A549 (cell line): ENCODE data around the gene OAS1. TPM values are rescaled to one million over a fixed set of nuclear protein-coding genes. Genes with fewer than 3 reads are reported as not detected.

Source experiments
- ATAC-seq, 2 experiments: fragments of 200-7000 bp in 1 of 2; fragments of >200 bp in 1 of 2; cut with Nextera tagmentation in 1 of 2; cut with Tn5 transposase in 1 of 2; 3 replicates each; pipeline versions ENCODE4 v1.8.0 to v1.9.1; 2018 to 2020; ENCODE audit warnings: mild to moderate bottlenecking in 1 of 2, moderate library complexity in 1 of 2
- CTCF ChIA-PET: fragments of 300-600 bp; sonication (Branson Sonifier 250); formaldehyde crosslinking; extraction: SDS; loops from one replicate; lab custom pipeline; 2021; ENCODE audit warnings: antibody characterized with exemption, inconsistent platforms; lab: Yijun Ruan, JAX
- POLR2A ChIA-PET: fragments of 350-600 bp; formaldehyde crosslinking; extraction: SDS; loops from one replicate; lab custom pipeline; 2021; ENCODE audit warnings: antibody characterized with exemption, inconsistent platforms; lab: Yijun Ruan, JAX
- DNase-seq, 2 experiments: peaks; one replicate each; pipeline versions ENCODE4 v3.0.0 to v3.0.0-alpha.2; 2011 to 2016; ENCODE audit warnings: low read depth in 1 of 2, low spot score in 1 of 2
- FAIRE-seq: peaks from 2 replicates; lab custom pipeline; 2011; peaks lifted over from hg19 to GRCh38; lab: Jason Lieb, UNC
- H3K27ac ChIP-seq, 2 experiments: fragments of >200 bp; sonication (Bioruptor Twin); formaldehyde crosslinking; 3 replicates each; pipeline ENCODE4 v1.5.1; 2016 to 2017
- H3K4me1 ChIP-seq: fragments of >200 bp; sonication (Bioruptor Twin); formaldehyde crosslinking; 3 replicates; pipeline ENCODE4 v1.6.1; 2016
- H3K4me2 ChIP-seq: fragments of >200 bp; sonication (Bioruptor Twin); formaldehyde crosslinking; 3 replicates; pipeline ENCODE4 v1.6.1; 2016
- H3K4me3 ChIP-seq: fragments of >200 bp; sonication (Bioruptor Twin); formaldehyde crosslinking; 3 replicates; pipeline ENCODE4 v1.5.1; 2016
- H3K9me3 ChIP-seq: fragments of >200 bp; sonication (Bioruptor Twin); formaldehyde crosslinking; 3 replicates; pipeline ENCODE4 v1.6.1; 2016
- CEBPB ChIP-seq, 2 experiments: fragments of >200 bp in 1 of 2; sonication (Bioruptor Twin) in 1 of 2; formaldehyde crosslinking in 1 of 2; IDR thresholded peaks; 2 replicates each; pipeline ENCODE4 v1.6.1; 2012 to 2016
- CHD2 ChIP-seq: fragments of 150-350 bp; IDR thresholded peaks from 2 replicates; pipeline ENCODE4 v1.6.1; 2014; ENCODE audit warnings: low read length; ENCODE audit not compliant: partially characterized antibody
- EHF ChIP-seq: fragments of 250-450 bp; sonication (Bioruptor Pico); IDR thresholded peaks from 2 replicates; pipeline ENCODE4 v1.5.0; 2020; ENCODE audit warnings: mild to moderate bottlenecking
- EP300 ChIP-seq, 2 experiments: fragments of >200 bp; sonication (Bioruptor Twin); formaldehyde crosslinking; IDR thresholded peaks; 2 replicates in 1 of 2; 3 replicates in 1 of 2; pipeline ENCODE4 v1.6.1; 2016 to 2017
- ESRRA ChIP-seq: fragments of 150-350 bp; IDR thresholded peaks from 2 replicates; pipeline ENCODE4 v1.6.1; 2014; ENCODE audit warnings: mild to moderate bottlenecking, low read length, borderline replicate concordance
- FOSL2 ChIP-seq, 2 experiments: fragments of 450-650 bp in 1 of 2; fragments of >200 bp in 1 of 2; sonication (Bioruptor Twin) in 1 of 2; formaldehyde crosslinking; IDR thresholded peaks; 2 replicates each; pipeline versions ENCODE4 v1.5.0 to v1.6.1; 2016 to 2020; ENCODE audit warnings: mild to moderate bottlenecking in 1 of 2, moderate library complexity in 1 of 2
- FOXS1 ChIP-seq: fragments of 250-450 bp; sonication (Bioruptor Pico); IDR thresholded peaks from 2 replicates; pipeline ENCODE4 v1.5.0; 2020; ENCODE audit warnings: mild to moderate bottlenecking, moderate library complexity
- GATA3 ChIP-seq: IDR thresholded peaks from 2 replicates; pipeline ENCODE4 v1.6.1; 2012; ENCODE audit warnings: borderline replicate concordance
- KDM1A ChIP-seq: fragments of 200-600 bp; sonication (generic); IDR thresholded peaks from 2 replicates; pipeline ENCODE4 v1.6.1; 2016; ENCODE audit warnings: low read depth, mild to moderate bottlenecking
- PHF8 ChIP-seq: fragments of 200-600 bp; sonication (generic); IDR thresholded peaks from 2 replicates; pipeline ENCODE4 v1.6.1; 2016; ENCODE audit warnings: low read depth, mild to moderate bottlenecking, antibody characterized with exemption, moderate library complexity, borderline replicate concordance
- RAD21 ChIP-seq, 2 experiments: fragments of >200 bp in 1 of 2; sonication (Bioruptor Twin) in 1 of 2; formaldehyde crosslinking in 1 of 2; IDR thresholded peaks in 1 of 2; conservative IDR thresholded peaks in 1 of 2; 2 replicates in 1 of 2; 3 replicates in 1 of 2; pipeline ENCODE4 v1.6.1; 2012 to 2018; ENCODE audit warnings: inconsistent platforms in 1 of 2
- RNF2 ChIP-seq: fragments of 200-600 bp; sonication (generic); IDR thresholded peaks from 2 replicates; pipeline ENCODE4 v1.6.1; 2016; ENCODE audit warnings: low read depth, mild to moderate bottlenecking, antibody characterized with exemption, moderate library complexity, borderline replicate concordance
- SMC3 ChIP-seq: fragments of >200 bp; sonication (Bioruptor Twin); formaldehyde crosslinking; IDR thresholded peaks from 3 replicates; pipeline ENCODE4 v1.6.1; 2018; ENCODE audit warnings: inconsistent platforms
- TFCP2L1 ChIP-seq: fragments of 250-450 bp; sonication (Bioruptor Pico); IDR thresholded peaks from 2 replicates; pipeline ENCODE4 v1.5.0; 2021; ENCODE audit warnings: mild to moderate bottlenecking
- TP53 ChIP-seq: fragments of 250-450 bp; sonication (Bioruptor Pico); IDR thresholded peaks from 2 replicates; pipeline ENCODE4 v1.5.0; 2021; ENCODE audit warnings: mild to moderate bottlenecking, moderate library complexity
- ZFP36 ChIP-seq: fragments of 450-650 bp; IDR thresholded peaks from 2 replicates; pipeline ENCODE4 v1.6.1; 2014; ENCODE audit warnings: borderline replicate concordance; ENCODE audit not compliant: partially characterized antibody
- WGBS: methylation state at CpG from one replicate; pipeline ENCODE4 v1.1.6; 2017; ENCODE audit errors: missing lambda C conversion rate; 5-methylcytosine and 5-hydroxymethylcytosine counted together
- polyA plus RNA-seq, 4 experiments: library from polyadenylated mRNA; depleted of rRNA in 3 of 4; stranded (reverse); fragments of >200 nt; fragmentation: RNase III in 1 of 4; extraction: RNeasy Plus Mini Kit Qiagen cat#74134 plus additional on column Dnase treatment in 1 of 4; gene quantifications; 2 replicates in 3 of 4; 3 replicates in 1 of 4; pipeline ENCODE4 v1.2.3, GENCODE V29; 2011 to 2017
- TF ChIP-seq, protein P1 (sequence below): IDR thresholded peaks from 2 replicates; pipeline ENCODE4 v1.6.1; 2012
- TF ChIP-seq, protein P2 (sequence below): IDR thresholded peaks from 2 replicates; pipeline ENCODE4 v1.6.1; 2012
- TF ChIP-seq, protein P3 (sequence below): fragments of >200 bp; sonication (Bioruptor Twin); formaldehyde crosslinking; IDR thresholded peaks from 2 replicates; pipeline ENCODE4 v1.6.1; 2016
- TF ChIP-seq, protein P4 (sequence below): fragments of 250-450 bp; sonication (Bioruptor Pico); IDR thresholded peaks from 2 replicates; pipeline ENCODE4 v1.5.0; 2021; ENCODE audit warnings: mild to moderate bottlenecking, moderate library complexity, borderline replicate concordance
- TF ChIP-seq, protein P5 (sequence below): fragments of 450-650 bp; IDR thresholded peaks from 2 replicates; pipeline ENCODE4 v1.6.1; 2014; ENCODE audit warnings: antibody characterized with exemption
- TF ChIP-seq, protein P6 (sequence below): fragments of 200-600 bp; sonication (generic); IDR thresholded peaks from 2 replicates; pipeline ENCODE4 v1.6.1; 2016; ENCODE audit warnings: antibody characterized with exemption, mild to moderate bottlenecking, moderate library complexity

The OAS1 gene
- polyA plus RNA-seq, 2 of the 4 experiments (the other 2 are of a cell fraction), result 52.8 to 63.6 TPM

DNA sequence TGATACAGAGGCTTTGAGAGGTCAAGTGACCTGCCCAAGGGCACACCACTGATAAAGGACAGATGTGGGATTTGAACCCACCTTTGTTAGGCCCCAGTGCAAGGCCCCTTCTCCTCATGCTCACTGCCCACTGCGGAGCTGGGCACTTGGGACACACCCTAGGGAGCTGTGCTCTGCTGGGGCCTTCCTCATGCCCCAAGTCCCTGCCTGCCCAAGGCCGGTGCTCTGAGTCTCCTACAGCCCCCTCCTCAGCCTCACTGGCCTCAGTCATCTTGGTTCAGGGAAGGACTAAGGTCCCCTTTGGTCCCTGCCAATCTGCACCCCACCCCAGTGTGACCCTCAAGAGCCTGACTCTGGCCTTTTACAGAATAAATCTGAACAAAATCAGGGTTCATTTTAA lies 23.6 kb downstream of the OAS1 start:
- POLR2A ChIA-PET, result no interaction called here
- DNase-seq, result no peak
- TF ChIP-seq CHD2 (no peak), EHF (no peak), ZFP36 (no peak), FOXS1 (no peak), KDM1A (no peak), FOSL2 (IDR thresholded peaks at IDR 0.05) (no peak), FOSL2 (CRISPR knock-in tag; IDR thresholded peaks at IDR 0.05) (no peak), SMC3 (no peak), TP53 (CRISPR knock-in tag) (no peak), RNF2 (no peak), CEBPB (IDR thresholded peaks at IDR 0.05) (no peak), RAD21 (conservative IDR thresholded peaks at IDR 0.05 in 1 of 2, IDR thresholded peaks at IDR 0.05 in 1 of 2) (no peak)
- TF ChIP-seq, protein P1, sequence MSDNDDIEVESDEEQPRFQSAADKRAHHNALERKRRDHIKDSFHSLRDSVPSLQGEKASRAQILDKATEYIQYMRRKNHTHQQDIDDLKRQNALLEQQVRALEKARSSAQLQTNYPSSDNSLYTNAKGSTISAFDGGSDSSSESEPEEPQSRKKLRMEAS, result no peak
- TF ChIP-seq, protein P2, sequence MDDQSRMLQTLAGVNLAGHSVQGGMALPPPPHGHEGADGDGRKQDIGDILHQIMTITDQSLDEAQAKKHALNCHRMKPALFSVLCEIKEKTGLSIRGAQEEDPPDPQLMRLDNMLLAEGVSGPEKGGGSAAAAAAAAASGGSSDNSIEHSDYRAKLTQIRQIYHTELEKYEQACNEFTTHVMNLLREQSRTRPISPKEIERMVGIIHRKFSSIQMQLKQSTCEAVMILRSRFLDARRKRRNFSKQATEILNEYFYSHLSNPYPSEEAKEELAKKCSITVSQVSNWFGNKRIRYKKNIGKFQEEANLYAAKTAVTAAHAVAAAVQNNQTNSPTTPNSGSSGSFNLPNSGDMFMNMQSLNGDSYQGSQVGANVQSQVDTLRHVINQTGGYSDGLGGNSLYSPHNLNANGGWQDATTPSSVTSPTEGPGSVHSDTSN, result no peak
- TF ChIP-seq, all 56 proteins: peak for 0
- Histone ChIP-seq H3K4me1 (peaks cover 21% of the 10 kb centered on the region), H3K4me3 (no peak overlapping the region), H3K4me2 (no peak overlapping the region), H3K9me3 (no peaks in the 10 kb centered on the region; the same call in 2 of the 3 replicates), H3K27ac (no peak overlapping the region)
- WGBS, result 94% methylated on average over 2 of the region's 2 CpGs
- ATAC-seq (no peak), FAIRE-seq (no peak)
- CTCF ChIA-PET, result no interaction called here

DNA sequence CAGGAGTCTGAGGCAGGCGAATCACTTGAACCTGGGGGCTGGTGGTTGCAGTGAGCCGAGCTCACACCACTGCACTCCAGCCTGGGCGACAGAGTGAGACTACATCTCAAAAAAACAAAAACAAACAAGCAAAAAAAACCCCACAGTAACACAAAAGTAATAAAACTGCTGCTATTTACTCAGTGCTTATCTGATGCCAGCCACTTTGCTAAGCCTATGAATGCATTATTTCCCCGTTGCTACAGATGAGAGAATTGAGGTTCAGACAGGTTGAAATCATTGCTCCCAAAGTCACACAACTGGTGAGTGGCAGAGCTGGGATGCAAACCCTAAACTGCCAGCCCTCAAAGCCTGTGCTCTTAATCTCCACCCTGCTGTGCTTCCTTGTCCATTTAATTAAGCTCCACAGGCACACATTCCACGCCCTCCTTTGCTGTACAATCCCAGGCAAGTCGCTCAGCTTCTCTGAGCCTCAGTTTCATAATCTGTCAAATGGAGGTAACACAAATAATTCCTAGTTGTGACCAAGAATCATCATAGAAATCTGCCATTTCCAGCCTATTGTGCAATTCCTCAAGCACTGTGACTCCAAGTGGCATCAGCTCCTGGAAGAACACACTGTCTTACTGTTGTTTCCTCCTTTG lies 25.8 kb downstream of the OAS1 start:
- no peak for DNase-seq
- H3K27ac ChIP-seq, result peak overlapping the region; percentile 18 to 37; a peak in 4 of 6 replicates
- peak; percentile 74 for TF ChIP-seq GATA3
- TF ChIP-seq, protein P3, sequence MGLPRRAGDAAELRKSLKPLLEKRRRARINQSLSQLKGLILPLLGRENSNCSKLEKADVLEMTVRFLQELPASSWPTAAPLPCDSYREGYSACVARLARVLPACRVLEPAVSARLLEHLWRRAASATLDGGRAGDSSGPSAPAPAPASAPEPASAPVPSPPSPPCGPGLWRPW, result no peak
- TF ChIP-seq CEBPB (IDR thresholded peaks at IDR 0.05), result peak; percentile 57 to 72; a peak in 3 of 4 replicates
- 0 out of 2 replicates have a peak, but pooled peaks have one; percentile 43 for TF ChIP-seq KDM1A
- no peak for TF ChIP-seq PHF8
- no peak for TF ChIP-seq FOSL2 (IDR thresholded peaks at IDR 0.05)
- TF ChIP-seq FOSL2 (CRISPR knock-in tag; IDR thresholded peaks at IDR 0.05), result no peak
- 41% methylated on average over 6 of the region's 6 CpGs for WGBS
- no peaks in the 10 kb centered on the region for H3K9me3 ChIP-seq
- peak overlapping the region; percentile 54 for H3K4me2 ChIP-seq
- peak in 1 of 2 experiments; percentile 37; a peak in 3 of 6 replicates for ATAC-seq
- POLR2A ChIA-PET, result no interaction called here
- CTCF ChIA-PET, result interaction anchor here (0.8 to 1.3 kb wide), 2 partner anchors 11 to 16 kb away, joined by 3 to 4 read pairs; no protein-coding TSS in a partner anchor
- no peak overlapping the region for H3K4me3 ChIP-seq
- no peak for FAIRE-seq
- H3K4me1 ChIP-seq, result peaks cover 16% of the 10 kb centered on the region

DNA sequence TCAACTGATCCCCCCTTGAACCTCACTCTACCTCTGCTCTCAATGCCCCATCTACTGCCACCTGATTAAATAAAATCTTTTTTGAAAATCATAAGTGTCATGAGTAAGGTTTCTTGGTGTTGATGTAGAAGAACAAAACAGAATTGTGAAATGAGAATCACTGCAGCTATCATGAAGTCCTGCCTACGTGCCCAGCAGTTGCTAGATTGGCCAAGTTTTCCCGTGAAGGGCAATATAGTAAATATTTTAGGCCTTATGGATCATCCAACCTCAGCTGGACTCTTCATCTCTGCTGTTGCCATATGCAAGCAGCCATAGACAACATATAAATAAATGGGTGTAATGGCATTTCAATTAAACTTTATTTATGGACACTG lies 26.4 kb downstream of the OAS1 start:
- H3K9me3 ChIP-seq, result no peaks in the 10 kb centered on the region
- ChIA-PET POLR2A (no interaction called here), CTCF (interaction anchor here (0.8 to 1.3 kb wide), 2 partner anchors 10 to 16 kb away, joined by 3 to 4 read pairs; no protein-coding TSS in a partner anchor)
- WGBS, result 88% methylated on average over 2 of the region's 2 CpGs
- FAIRE-seq, result no peak
- peak overlapping the region in 1 of 2 experiments; percentile 37; a peak in 3 of 6 replicates for H3K27ac ChIP-seq
- no peak overlapping the region; the same call in 2 of the 3 replicates for H3K4me2 ChIP-seq
- ATAC-seq, result no peak
- H3K4me3 ChIP-seq, result no peak overlapping the region
- peaks cover 16% of the 10 kb centered on the region for H3K4me1 ChIP-seq
- no peak for DNase-seq
- TF ChIP-seq TFCP2L1 (CRISPR knock-in tag) (no peak), ESRRA (no peak), SMC3 (no peak), EP300 (IDR thresholded peaks at IDR 0.05) (no peak), FOSL2 (IDR thresholded peaks at IDR 0.05) (no peak), FOSL2 (CRISPR knock-in tag; IDR thresholded peaks at IDR 0.05) (no peak), PHF8 (no peak)
- TF ChIP-seq, protein P4, sequence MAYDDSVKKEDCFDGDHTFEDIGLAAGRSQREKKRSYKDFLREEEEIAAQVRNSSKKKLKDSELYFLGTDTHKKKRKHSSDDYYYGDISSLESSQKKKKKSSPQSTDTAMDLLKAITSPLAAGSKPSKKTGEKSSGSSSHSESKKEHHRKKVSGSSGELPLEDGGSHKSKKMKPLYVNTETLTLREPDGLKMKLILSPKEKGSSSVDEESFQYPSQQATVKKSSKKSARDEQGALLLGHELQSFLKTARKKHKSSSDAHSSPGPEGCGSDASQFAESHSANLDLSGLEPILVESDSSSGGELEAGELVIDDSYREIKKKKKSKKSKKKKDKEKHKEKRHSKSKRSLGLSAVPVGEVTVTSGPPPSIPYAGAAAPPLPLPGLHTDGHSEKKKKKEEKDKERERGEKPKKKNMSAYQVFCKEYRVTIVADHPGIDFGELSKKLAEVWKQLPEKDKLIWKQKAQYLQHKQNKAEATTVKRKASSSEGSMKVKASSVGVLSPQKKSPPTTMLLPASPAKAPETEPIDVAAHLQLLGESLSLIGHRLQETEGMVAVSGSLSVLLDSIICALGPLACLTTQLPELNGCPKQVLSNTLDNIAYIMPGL, result no peak
- TF ChIP-seq, protein P5, sequence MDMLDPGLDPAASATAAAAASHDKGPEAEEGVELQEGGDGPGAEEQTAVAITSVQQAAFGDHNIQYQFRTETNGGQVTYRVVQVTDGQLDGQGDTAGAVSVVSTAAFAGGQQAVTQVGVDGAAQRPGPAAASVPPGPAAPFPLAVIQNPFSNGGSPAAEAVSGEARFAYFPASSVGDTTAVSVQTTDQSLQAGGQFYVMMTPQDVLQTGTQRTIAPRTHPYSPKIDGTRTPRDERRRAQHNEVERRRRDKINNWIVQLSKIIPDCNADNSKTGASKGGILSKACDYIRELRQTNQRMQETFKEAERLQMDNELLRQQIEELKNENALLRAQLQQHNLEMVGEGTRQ, result no peak
- TF ChIP-seq, protein P6, sequence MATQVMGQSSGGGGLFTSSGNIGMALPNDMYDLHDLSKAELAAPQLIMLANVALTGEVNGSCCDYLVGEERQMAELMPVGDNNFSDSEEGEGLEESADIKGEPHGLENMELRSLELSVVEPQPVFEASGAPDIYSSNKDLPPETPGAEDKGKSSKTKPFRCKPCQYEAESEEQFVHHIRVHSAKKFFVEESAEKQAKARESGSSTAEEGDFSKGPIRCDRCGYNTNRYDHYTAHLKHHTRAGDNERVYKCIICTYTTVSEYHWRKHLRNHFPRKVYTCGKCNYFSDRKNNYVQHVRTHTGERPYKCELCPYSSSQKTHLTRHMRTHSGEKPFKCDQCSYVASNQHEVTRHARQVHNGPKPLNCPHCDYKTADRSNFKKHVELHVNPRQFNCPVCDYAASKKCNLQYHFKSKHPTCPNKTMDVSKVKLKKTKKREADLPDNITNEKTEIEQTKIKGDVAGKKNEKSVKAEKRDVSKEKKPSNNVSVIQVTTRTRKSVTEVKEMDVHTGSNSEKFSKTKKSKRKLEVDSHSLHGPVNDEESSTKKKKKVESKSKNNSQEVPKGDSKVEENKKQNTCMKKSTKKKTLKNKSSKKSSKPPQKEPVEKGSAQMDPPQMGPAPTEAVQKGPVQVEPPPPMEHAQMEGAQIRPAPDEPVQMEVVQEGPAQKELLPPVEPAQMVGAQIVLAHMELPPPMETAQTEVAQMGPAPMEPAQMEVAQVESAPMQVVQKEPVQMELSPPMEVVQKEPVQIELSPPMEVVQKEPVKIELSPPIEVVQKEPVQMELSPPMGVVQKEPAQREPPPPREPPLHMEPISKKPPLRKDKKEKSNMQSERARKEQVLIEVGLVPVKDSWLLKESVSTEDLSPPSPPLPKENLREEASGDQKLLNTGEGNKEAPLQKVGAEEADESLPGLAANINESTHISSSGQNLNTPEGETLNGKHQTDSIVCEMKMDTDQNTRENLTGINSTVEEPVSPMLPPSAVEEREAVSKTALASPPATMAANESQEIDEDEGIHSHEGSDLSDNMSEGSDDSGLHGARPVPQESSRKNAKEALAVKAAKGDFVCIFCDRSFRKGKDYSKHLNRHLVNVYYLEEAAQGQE, result no peak
- TF ChIP-seq, protein P1, result no peak
